Heart left ventricle (tissue), 13 donors: ENCODE results near the gene NOS1AP.

Experiments
- POLR2A ChIP-seq, 2 donors: fragments of 450-650 bp; IDR thresholded peaks; one replicate each; pipeline ENCODE4 v1.6.1; 2017; ENCODE audit warnings: antibody characterized with exemption in 2 of 2, mild to moderate bottlenecking in 2 of 2, moderate library complexity in 2 of 2
- TF ChIP-seq, protein P1 (sequence below), 12 donors: fragments of 200-600 bp; sonication (generic) in 4 of 12; IDR thresholded peaks; one replicate each; pipeline versions ENCODE4 v1.5.0 to v1.8.0; 2018 to 2022; ENCODE audit warnings: antibody characterized with exemption in 12 of 12, mild to moderate bottlenecking in 5 of 12
- donor health status: ischemic (EF 13 %, LVEDD 7.1; RV severe dilation, severe dysfunction).
- donor health status: DM: no; HTN: yes; CAD: no.
- donor health status: DM: no; HTN: no; CAD: no.
- donor health status: ischemic (EF 25% LVEDD 6.9; RV normal size, moderate dysfunction).
- donor health status: ischemic (EF 25% LVEDD 5.7; RV mildly dilated, moderate dysfunction).
- donor health status: ischemic (EF 35%, LVEDD 5.7; RV mildly dilated, moderate dysfunction).
- donor health status: nonischemic (EF 11% LVEDD 7.7; RV severe dilation, severe dysfunction).
- donor health status: DM: yes; HTN: yes; CAD: no.
- donor health status: PGD.
- donor health status: ischemic (EF 29% LVEDD 5.4; RV normal size, mild dysfunction).
- donor health status: nonischemic (EF 23%, LVEDD 6.1; RV moderate dilation, normal function).

DNA sequence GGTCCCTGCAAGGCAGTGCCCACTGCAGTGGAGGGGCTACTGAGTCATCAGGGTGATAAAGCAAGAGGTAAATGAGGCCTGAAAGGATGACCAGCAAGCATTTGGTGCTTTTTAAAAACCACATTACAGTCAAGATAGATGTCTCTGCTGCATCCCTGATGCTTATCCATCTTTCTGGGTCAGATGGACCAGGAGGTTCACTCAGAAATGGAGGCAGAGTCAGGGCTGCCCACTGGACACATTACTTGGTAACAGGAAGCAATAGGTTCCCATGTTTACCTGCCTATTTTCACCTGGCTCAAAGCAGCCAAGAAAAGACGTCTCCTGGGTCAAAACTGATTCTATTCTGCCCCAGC is 303.6 kb downstream of the NOS1AP start:
- no peak for TF ChIP-seq POLR2A (IDR thresholded peaks at IDR 0.05)
- TF ChIP-seq, protein P1, sequence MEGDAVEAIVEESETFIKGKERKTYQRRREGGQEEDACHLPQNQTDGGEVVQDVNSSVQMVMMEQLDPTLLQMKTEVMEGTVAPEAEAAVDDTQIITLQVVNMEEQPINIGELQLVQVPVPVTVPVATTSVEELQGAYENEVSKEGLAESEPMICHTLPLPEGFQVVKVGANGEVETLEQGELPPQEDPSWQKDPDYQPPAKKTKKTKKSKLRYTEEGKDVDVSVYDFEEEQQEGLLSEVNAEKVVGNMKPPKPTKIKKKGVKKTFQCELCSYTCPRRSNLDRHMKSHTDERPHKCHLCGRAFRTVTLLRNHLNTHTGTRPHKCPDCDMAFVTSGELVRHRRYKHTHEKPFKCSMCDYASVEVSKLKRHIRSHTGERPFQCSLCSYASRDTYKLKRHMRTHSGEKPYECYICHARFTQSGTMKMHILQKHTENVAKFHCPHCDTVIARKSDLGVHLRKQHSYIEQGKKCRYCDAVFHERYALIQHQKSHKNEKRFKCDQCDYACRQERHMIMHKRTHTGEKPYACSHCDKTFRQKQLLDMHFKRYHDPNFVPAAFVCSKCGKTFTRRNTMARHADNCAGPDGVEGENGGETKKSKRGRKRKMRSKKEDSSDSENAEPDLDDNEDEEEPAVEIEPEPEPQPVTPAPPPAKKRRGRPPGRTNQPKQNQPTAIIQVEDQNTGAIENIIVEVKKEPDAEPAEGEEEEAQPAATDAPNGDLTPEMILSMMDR (IDR thresholded peaks at IDR 0.05) = no peak
